Measurements from ENCODE around the gene NRXN2.

NRXN2 gene

DNA sequence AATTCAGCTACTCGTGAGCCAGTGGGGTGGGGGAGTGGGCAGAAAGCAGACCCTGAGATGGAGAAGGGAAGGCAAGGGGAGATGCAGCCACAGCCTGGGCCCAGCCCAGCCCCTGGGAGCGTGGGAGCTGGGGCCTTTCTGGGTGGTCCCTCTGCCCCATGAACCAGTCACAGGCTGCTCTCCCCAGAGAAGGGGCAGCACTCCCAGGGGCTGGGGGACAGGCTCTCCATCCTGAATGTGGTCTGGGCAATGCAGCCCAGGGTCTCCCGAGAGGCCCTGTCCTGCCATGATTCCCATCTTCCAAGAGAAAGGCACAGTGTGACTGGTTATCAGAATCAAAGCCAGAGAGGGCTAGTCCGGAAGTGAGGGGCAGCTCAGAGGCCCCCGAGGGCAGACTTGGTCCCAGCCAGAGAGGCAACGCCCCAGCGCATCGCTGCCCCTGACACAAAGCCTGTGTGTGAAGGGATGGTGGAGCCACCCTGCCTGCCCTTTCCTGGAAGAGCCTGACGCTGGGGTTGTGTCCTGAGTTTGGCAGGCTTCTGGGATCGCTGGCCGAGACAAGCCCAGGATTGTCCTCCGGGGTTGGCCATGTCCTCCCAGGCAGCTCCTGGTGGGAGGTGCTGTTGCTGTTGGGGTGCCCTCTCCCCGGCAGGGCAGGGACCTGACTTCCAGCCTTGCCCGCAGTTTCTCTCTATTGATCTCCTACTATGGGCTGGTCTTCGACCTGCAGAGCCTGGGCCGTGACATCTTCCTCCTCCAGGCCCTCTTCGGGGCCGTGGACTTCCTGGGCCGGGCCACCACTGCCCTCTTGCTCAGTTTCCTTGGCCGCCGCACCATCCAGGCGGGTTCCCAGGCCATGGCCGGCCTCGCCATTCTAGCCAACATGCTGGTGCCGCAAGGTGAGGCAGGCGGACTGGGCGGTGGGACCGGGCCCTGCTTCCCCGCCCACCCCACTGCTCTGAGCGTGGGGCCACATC, 155.8 kb downstream of the NRXN2 start:
- TF ChIP-seq, protein P1, sequence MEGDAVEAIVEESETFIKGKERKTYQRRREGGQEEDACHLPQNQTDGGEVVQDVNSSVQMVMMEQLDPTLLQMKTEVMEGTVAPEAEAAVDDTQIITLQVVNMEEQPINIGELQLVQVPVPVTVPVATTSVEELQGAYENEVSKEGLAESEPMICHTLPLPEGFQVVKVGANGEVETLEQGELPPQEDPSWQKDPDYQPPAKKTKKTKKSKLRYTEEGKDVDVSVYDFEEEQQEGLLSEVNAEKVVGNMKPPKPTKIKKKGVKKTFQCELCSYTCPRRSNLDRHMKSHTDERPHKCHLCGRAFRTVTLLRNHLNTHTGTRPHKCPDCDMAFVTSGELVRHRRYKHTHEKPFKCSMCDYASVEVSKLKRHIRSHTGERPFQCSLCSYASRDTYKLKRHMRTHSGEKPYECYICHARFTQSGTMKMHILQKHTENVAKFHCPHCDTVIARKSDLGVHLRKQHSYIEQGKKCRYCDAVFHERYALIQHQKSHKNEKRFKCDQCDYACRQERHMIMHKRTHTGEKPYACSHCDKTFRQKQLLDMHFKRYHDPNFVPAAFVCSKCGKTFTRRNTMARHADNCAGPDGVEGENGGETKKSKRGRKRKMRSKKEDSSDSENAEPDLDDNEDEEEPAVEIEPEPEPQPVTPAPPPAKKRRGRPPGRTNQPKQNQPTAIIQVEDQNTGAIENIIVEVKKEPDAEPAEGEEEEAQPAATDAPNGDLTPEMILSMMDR (IDR thresholded peaks at IDR 0.05; ENCODE audit: extremely low read depth, missing control alignments): no peak
- no peak for DNase-seq (ENCODE audit: low spot score)

DNA sequence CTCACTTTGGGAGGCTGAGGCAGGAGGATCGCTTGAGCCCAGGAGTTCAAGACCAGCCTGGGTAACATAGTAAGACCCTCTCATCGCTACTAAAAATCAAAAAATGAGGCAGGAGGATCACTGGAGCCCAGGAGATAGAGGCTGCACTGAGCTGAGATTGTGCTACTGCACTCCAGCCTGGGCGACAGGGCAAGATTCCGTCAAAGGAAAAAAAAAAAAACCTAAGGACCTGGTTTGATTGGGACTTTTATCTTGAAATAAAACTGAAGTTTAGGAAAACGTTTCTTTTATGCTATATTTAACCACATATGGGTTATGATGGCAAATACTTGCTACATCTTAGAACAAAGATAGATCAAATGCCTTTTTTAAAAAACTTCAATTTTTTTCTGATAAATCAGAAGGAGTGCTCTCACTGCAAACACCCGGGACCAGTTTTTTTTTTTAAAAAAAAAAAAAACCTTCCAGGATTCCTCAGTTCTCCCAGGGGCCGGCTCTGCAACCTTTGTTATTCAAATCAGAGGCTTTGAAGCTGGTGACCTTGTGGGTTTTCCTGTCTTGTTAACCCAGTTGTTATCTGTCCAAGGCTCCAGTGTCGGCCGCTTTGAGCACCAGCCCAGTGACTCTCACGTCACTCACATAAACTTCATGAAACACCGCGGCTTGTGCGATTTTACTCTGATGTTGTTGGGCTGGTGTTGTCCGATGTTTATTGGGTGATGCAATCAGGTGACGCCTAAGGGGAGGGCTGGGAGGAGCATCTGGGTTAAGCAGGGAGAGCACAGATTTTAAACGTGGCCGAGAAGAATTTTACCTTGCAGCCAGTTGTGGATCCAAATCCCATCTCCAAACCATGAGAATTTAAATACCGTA, 156.7 kb downstream of the NRXN2 start:
- TF ChIP-seq, protein P1 (IDR thresholded peaks at IDR 0.05; ENCODE audit: extremely low read depth, missing control alignments): no peak
- no peak for DNase-seq (ENCODE audit: low spot score)

DNA sequence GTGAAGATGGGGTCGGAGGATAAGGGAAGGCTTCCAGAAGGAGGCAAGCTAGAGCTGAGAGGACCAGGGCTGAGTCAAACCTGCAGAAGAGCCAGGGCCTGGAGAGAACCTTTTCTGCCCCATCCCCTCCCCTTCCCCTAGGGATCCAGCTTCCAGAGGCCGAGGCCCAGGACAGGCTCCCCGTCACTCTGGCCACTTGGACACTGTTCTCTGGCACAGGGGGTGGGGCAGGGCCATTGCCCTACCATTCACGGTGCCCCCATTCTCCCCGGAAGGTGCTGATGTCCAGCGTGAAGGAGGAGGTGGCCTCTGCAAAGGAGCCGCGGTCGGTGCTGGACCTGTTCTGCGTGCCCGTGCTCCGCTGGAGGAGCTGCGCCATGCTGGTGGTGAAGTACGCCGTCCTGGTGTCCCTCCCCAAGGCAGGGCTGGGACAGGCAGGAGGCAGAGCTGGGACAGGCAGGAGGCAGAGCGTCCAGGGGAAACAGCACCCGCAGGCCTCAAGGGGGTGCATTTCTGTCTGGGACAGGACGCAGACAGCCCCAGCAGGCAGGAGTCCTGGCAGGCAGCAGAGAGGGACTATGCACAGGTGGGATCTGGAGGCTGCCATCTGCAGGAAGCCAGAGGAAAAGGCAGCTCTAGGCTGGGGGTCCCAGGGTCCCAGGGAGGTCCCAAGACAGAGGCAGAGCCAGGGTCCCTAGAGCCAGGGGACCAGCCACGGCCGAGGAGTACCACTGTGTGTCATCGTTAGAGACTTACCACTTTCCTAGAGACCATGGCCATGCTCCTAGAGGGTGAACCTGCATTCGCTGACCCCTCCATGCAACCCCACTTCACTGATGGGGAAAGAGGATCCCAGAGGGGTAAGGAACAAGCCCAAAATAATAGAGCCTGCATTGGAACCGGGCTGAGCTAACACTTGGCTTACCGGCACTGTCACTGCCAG, 157.8 kb downstream of the NRXN2 start:
- TF ChIP-seq, protein P1 (IDR thresholded peaks at IDR 0.05; ENCODE audit: extremely low read depth, missing control alignments): no peak
- no peak for DNase-seq (ENCODE audit: low spot score)

DNA sequence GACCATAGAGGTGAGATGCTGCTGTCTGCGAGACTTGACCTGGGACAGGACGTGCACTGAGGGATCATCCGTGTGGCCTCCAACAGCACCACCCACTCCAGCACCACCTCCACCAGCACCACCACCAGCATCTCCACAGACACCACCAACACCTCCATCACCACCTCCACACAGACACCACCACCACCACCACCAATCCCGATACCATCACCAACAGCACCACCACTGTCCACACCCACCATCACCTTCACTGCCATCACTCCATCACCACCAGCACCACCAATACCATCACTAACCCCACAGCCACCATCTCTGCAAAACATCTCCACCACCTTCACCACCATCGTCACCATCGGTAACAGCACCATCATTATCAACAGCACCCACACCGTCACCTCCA, 158.6 kb downstream of the NRXN2 start:
- TF ChIP-seq, protein P1 (IDR thresholded peaks at IDR 0.05; ENCODE audit: extremely low read depth, missing control alignments): no peak
- no peak for DNase-seq (ENCODE audit: low spot score)

DNA sequence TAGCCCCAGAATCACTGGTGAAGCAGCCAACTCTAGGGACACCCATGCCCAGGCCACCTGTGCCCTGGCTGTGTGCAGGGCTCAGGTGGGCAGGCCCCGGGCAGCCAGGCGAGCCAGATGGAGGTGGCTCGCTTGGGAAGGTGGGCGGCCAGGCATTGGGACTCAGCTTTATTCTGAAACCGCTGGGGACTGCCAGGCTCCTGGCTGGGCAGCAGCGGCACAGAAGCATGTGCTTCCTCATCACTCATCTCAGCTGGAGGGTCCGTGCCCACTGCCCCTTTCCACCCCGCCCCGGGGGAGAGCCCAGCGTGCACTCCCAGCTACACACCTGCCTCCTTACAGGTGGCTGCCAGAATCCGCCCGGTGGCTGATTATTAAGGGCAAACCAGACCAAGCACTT, 159.0 kb downstream of the NRXN2 start:
- DNase-seq (ENCODE audit: low spot score): no peak
- TF ChIP-seq, protein P1 (IDR thresholded peaks at IDR 0.05; ENCODE audit: extremely low read depth, missing control alignments): no peak

DNA sequence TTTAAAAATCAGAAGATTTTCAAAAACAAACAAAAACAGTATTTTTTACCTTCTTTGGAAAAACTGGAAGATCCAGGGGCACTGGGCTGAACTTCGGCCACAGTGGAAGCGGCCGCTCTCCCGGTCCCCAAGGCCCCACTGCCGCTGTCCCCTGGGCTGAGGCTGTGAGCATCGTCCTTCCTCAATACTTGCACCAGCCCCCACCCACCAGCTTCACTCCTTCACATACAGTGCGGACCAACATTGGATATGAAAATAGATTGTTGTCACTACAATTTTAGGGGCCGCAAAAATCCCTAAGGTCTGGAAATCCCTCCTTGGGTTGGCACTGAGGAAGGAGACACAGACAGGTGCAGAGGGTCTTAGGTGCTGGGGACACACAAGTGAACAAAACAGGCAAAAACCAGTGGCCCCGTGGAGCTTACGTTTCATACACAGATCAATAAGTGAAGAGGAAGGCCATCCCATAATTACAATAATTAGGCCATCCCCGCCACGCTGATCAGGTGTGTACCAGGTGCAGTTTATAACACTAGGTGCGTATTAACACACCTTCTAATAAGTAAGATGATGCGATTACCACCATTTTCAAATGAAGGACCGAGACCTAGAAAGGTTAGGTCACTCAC, 160.2 kb downstream of the NRXN2 start:
- DNase-seq (ENCODE audit: low spot score): no peak
- TF ChIP-seq, protein P1 (IDR thresholded peaks at IDR 0.05; ENCODE audit: extremely low read depth, missing control alignments): no peak
